ENCODE results near the gene RPTOR.
"Not testable (repeated sequence)": the region's sequence is repeated elsewhere in the genome, so short reads cannot be mapped to it uniquely, and the experiment has no call there.

DNA sequence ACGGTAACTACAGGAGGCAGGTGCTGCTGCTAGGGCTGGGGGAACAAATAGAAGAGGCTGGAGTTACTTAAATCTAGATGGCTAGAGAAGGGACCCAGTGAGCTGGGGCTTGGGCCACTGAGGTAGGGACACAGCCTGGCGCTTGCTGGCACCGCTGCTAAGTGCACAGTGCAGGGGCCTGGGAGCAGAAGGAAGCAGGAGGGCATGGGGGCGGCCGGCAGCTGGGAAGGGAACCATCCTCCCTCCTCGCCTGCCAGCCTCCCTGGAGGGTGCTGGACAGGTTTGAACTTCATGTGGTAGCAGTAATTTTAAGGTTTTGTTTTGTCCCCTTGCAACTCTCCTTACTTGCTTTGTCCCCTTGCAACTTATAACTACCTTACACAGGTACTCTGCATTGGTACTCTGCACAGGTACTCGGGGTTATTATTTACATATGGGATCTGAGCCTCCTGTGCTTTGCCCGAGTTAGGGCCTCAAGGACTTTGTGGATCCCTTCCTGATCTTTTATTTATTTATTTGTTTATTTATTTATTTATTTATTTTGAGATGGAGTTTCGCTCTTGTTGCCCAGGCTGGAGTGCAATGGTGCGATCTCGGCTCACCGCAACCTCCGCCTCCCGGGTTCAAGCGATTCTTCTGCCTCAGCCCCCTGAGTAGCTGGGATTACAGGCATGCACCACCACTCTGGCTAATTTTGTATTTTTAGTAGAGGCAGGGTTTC is 34.2 kb downstream of the RPTOR start:
- not testable (repeated sequence) for TF ChIP-seq POLR2A, POLR2AphosphoS5 (IDR thresholded peaks at IDR 0.05)
- TF ChIP-seq, protein P1, sequence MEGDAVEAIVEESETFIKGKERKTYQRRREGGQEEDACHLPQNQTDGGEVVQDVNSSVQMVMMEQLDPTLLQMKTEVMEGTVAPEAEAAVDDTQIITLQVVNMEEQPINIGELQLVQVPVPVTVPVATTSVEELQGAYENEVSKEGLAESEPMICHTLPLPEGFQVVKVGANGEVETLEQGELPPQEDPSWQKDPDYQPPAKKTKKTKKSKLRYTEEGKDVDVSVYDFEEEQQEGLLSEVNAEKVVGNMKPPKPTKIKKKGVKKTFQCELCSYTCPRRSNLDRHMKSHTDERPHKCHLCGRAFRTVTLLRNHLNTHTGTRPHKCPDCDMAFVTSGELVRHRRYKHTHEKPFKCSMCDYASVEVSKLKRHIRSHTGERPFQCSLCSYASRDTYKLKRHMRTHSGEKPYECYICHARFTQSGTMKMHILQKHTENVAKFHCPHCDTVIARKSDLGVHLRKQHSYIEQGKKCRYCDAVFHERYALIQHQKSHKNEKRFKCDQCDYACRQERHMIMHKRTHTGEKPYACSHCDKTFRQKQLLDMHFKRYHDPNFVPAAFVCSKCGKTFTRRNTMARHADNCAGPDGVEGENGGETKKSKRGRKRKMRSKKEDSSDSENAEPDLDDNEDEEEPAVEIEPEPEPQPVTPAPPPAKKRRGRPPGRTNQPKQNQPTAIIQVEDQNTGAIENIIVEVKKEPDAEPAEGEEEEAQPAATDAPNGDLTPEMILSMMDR (IDR thresholded peaks at IDR 0.05), result not testable (repeated sequence)

Data from upper lobe of left lung (tissue), 4 donors.